Measurements from ENCODE around the gene ARL2BP. TPM values are rescaled to one million over a fixed set of nuclear protein-coding genes. Genes with fewer than 3 reads are reported as not detected.

The ARL2BP gene
- total and polyA plus RNA-seq, 9 of the 15 experiments (the other 6 are each of a cell fraction or from before 2014, with no cell fraction given): 16.7 to 41.8 (median 27.2) TPM

DNA sequence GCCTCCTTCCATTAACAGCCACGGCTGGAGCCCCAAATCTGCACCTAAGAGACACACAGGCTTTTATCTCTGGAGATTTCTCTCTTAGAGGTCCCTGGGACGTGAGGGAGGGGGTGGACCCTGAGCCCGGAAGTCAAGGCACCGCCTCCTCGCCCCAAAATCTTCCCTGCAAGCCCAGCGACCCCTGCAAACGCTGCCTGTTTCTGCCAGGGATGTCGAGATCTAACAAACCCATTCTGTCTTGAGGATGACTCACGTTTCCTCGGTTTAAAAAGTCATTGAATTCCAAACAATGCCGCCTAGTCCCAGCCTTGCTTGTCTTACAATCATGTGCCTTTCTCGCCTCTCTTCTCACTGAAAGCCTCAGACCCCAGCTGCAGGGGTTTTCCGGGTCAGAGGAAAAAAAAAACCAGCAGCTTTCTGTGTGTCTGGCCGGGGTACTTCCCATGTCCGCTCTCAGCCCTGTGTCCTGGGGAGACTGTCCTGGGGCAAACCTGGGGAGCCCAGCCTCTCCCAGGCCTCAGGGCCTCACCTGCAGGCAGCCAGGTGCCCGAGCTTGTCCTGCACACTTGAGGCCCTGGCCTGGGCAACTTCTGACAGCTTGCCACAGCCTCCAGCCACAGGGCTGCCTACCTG is 15.4 kb downstream of the ARL2BP start:
- FAIRE-seq (peak; percentile 61), ATAC-seq (peak; percentile 17), DNase-seq (ENCODE audit: extremely low read depth in 1 of 4, low spot score in 3 of 4) (peak in 3 of 4 experiments; percentile 42 to 44 (median 42))
- H3K79me2 ChIP-seq (ENCODE audit: control insufficient read depth, insufficient read depth, low read length): no peaks in the 10 kb centered on the region
- no peaks in the 10 kb centered on the region for H3K9me1 ChIP-seq (ENCODE audit: control insufficient read depth, insufficient read depth, low read length)
- no peaks in the 10 kb centered on the region for H4K20me1 ChIP-seq (replicated peaks; ENCODE audit: control insufficient read depth, insufficient read depth, low read length)
- ChIA-PET POLR2A (interaction anchor here (0.7 kb wide), 1 partner anchor 15 kb away, joined by 3 read pairs; the partner anchor contains the start of gene ARL2BP), CTCF (ENCODE audit: low intra/inter-chr PET ratio) (no interaction called here)
- peaks cover 17 to 36% of the 10 kb centered on the region in 2 experiments; a peak in 4 of 5 replicates for H3K4me1 ChIP-seq (replicated peaks in 1 of 2; ENCODE audit: control insufficient read depth in 2 of 2, insufficient read depth in 2 of 2, low read length in 2 of 2)
- H3K4me3 ChIP-seq: no peak overlapping the region
- no peaks in the 10 kb centered on the region for H3K9me3 ChIP-seq (replicated peaks; ENCODE audit: control insufficient read depth, insufficient read depth, low read depth, low read length)
- peak overlapping the region; percentile 42; the same call in 1 of the 2 replicates for H3K4me2 ChIP-seq (ENCODE audit: insufficient read depth, low read length)
- peak overlapping the region; percentile 82 for H2AFZ ChIP-seq (ENCODE audit: low read depth, low read length)
- 0 out of 3 replicates have a peak overlapping the region, but pooled peaks have one; percentile 17 for H3K27ac ChIP-seq (ENCODE audit: extremely low read depth, low read depth, low read length)
- H3K36me3 ChIP-seq (ENCODE audit: control insufficient read depth, insufficient read depth, low read length): no peaks in the 10 kb centered on the region
- in situ Hi-C loops (cut with MboI) (no loop called here), intact Hi-C loops (cut with micrococcal nuclease) (no loop called here)
- TF ChIP-seq ATF3 (IDR thresholded peaks at IDR 0.05) (peak; percentile 70), ATF3 (CRISPR knock-in tag; conservative IDR thresholded peaks at IDR 0.05) (no peak), E2F8 (IDR thresholded peaks at IDR 0.05; ENCODE audit: low read depth, partially characterized antibody) (no peak), SMARCE1 (IDR thresholded peaks at IDR 0.05) (0 out of 2 replicates have a peak, but pooled peaks have one; percentile 35), TRIM28 (IDR thresholded peaks at IDR 0.05) (no peak), ARID1B (IDR thresholded peaks at IDR 0.05) (0 out of 2 replicates have a peak, but pooled peaks have one; percentile 24), JUND (IDR thresholded peaks at IDR 0.05; ENCODE audit: borderline replicate concordance, low read depth, low read length) (peak; percentile 63; the same call in 1 of the 2 replicates), JUND (tag; IDR thresholded peaks at IDR 0.05; ENCODE audit: borderline replicate concordance, low read depth, low read length) (0 out of 3 replicates have a peak, but pooled peaks have one; percentile 41), L3MBTL2 (IDR thresholded peaks at IDR 0.05) (peak; percentile 20; the same call in 1 of the 2 replicates), JUN (IDR thresholded peaks at IDR 0.05; ENCODE audit: borderline replicate concordance, low read depth, low read length) (0 out of 2 replicates have a peak, but pooled peaks have one; percentile 10), JUN (CRISPR knock-in tag; IDR thresholded peaks at IDR 0.05; ENCODE audit: borderline replicate concordance) (no peak), FOSL1 (tag; conservative IDR thresholded peaks at IDR 0.05) (peak; percentile 59)
- TF ChIP-seq, protein P1, sequence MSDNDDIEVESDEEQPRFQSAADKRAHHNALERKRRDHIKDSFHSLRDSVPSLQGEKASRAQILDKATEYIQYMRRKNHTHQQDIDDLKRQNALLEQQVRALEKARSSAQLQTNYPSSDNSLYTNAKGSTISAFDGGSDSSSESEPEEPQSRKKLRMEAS (CRISPR knock-in tag; IDR thresholded peaks at IDR 0.05): 0 out of 2 replicates have a peak, but pooled peaks have one; percentile 24
- TF ChIP-seq, protein P2, sequence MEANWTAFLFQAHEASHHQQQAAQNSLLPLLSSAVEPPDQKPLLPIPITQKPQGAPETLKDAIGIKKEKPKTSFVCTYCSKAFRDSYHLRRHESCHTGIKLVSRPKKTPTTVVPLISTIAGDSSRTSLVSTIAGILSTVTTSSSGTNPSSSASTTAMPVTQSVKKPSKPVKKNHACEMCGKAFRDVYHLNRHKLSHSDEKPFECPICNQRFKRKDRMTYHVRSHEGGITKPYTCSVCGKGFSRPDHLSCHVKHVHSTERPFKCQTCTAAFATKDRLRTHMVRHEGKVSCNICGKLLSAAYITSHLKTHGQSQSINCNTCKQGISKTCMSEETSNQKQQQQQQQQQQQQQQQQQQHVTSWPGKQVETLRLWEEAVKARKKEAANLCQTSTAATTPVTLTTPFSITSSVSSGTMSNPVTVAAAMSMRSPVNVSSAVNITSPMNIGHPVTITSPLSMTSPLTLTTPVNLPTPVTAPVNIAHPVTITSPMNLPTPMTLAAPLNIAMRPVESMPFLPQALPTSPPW (CRISPR knock-in tag; IDR thresholded peaks at IDR 0.05): peak; percentile 16; the same call in 1 of the 2 replicates
- peak overlapping the region; percentile 2 to 82; a peak in 3 of 4 replicates for H3K9ac ChIP-seq (ENCODE audit: insufficient read depth in 1 of 2, low read depth in 2 of 2, low read length in 2 of 2)
- H3K27me3 ChIP-seq (ENCODE audit: control insufficient read depth in 2 of 2, insufficient read depth in 2 of 2, low read length in 2 of 2): no peaks in the 10 kb centered on the region
- BruUV-seq (replicated peaks): no TSS peak
- 16% methylated on average over 15 of the region's 16 CpGs for WGBS (ENCODE audit: insufficient coverage, low coverage, missing lambda C conversion rate)

Measured in K562 (cell line).